Middle frontal gyrus (tissue), 1 donor: ENCODE results near the gene UBE2I.
"Not testable (repeated sequence)": the region's sequence is repeated elsewhere in the genome, so short reads cannot be mapped to it uniquely, and the experiment has no call there.

Source experiments
- DNase-seq: peaks from one replicate; pipeline ENCODE4 v3.0.0-alpha.2; 2015; ENCODE audit warnings: low spot score; ENCODE audit errors: extremely low spot score

The UBE2I gene

DNA sequence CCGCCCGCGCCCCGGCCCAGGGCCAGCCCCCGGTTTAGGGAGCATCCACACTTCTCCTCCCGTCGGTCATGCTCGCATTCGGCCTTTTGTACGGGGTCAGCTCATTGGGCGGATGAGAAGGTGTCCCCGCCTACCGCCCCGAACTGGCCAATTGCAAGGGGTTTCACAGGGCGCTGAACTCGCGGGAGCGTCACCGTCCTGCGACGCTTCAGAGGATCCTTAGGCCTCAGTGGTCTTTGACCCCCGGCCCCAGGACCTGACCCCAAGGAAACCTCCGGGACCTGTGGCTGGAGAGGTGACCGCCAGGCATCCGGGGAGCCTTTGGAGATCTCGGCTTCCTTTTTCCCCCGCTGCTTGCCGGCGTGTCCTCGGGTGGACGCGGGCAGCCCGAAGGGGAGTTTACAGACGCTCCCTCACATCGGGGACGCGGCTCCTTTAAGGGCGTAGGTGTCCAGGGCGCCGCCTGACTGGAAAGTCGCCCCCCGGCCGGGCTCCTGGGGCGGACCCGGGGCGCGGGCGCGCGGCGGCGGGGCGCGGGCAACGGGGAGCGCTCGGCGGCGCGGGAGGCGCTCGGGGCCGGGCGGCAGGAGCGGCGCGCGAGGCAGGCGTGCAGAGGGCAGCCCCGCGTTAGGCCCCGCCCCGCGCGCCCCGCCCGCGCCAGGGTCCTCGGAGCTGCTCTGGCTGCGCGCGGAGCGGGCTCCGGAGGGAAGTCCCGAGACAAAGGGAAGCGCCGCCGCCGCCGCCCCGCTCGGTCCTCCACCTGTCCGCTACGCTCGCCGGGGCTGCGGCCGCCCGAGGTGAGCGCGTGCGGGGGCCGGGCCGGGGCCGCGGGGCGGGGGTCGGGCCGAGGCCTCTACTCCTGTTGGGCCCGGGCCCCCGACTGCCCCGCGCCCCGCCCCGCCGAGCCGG, at the start of gene UBE2I:
Gene UBE2I, plus strand, starts transcription at position 660 of the 909 bp plus-strand sequence. CDS start 4,395 bp downstream, outside the sequence.
- DNase-seq, result peak; percentile 96

DNA sequence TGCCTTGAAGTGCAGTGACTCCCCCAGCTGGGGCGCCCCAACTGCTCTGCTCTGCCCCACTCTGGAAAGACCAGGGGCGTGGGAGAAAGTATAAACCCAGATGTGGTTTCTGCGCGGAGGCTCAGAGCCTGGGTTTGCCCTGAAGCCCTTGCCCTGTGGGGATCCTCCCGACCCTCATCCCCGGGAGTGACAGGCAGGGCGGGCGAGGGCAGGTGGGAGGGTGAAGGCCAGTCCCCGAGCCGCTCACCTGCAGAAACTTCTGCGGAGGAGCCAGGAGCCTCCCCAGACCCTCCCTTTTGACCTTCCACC, 49.7 kb upstream of the UBE2I start:
- DNase-seq, result no peak

DNA sequence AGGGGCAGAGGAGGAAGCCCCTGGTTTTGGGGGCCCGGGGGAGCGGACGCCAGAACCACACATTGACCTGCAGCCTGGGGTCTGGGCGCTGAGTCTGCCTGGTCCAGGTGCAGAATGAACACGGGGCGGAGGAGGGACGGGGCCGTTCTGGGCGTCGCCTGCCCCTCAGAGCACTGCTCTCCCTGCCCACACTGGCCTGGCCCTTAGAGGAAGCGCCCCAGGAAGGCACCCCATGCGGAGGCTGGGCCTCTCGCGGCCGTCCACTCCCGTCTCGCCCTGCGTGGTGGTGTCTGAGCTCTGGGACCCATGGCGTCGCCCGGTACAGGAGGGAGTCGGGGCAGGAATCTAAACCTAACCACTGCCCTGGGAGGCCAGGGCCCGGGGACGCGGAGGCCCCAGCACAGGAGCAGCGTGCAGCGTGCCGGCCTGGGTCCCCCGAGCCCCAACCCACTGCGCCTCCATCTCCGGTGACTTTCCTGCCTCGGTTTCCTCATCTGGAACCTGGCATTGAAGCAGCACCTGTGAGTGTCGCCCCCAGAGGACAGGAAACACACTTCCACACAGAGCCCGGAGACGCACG, 49.2 kb upstream of the UBE2I start:
- no peak for DNase-seq

GRCh38 chr16:1261131-1261892, 48.1 kb upstream of the UBE2I start:
- no peak for DNase-seq

DNA sequence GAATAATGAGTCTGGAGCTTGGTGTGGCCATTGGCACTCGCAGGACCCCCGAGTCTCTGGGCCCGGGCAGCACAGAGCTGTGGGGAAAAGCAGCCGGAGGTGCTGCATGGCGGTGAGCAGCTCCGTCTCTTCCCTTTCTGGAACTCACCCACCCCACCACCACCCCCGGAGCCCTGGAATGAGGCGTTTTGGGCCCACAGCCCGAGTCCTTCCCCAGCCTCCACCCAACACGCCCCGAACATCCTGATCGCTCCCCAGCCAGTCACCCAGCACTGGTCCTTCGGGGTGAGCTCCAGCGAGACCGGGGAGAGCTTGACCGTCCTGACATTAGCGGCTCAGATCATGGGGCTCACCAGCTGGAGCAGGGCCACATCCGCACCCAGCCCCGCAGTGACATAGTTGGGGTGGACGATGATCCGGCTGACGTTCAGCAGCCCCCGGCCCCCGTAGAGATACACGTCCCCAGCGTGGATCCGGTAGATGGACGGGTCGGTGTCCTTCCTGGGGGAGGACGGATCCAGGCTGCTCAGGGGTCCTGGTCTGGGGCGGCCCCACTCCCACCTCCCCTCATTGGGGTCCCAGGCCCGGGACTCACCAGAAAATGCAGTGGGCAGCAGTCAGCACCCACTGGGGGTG, 47.1 kb upstream of the UBE2I start:
- no peak for DNase-seq

DNA sequence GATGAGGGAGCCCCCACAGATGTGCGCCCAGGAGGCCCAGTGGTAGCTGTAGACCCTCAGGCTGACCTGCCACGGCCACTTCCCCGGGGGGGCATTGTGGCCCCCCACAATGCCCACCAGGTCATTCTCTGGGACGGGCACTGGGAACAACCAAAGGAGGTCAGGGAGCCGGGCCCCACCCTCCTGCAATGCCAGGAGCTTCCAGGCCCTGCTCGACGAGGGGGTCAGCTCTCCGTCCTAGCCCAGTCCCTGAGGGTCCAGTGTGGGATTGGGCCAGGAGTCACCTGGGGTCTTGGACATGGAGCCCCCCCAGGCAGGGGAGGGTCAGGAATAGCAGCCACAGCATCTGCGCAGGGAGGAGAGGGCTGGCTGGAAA, 46.6 kb upstream of the UBE2I start:
- DNase-seq, result no peak

DNA sequence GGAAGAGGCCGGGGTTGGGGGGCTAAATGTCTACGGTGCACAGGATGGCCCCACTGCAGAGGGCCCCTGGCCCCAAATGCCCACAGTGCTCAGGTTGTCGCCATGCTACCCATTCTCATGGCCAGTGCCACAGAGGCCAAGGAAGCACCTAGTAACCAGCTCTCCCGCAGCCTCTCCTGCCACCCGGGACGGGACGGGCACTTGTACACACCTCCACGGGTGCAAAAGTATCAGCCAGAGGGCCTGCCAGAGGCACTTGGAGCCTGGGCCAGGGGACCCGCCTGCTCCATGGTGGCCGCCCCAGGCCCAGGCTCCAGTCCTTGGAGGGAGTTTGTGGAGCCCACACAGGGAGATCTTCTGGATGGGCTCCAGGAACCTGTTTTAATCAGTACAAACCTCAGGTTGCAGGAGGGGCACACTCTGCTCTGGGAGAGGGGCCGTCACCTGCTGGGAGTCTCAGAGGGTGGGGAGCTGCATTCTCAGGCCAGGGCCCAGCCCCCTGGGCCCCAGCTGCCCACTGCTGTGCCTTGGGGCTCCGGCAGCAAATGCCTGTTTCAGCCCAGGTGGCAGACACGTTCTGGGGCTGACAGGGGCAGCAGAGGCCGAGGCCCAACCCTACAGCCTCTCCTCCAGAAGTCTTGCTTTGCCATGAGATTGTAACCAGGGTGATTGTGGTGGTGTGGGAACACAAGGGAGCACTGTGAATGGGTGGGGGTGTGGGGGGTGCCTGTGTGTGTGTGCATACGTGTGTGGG, 45.7 kb upstream of the UBE2I start:
- no peak for DNase-seq

GRCh38 chr16:1264345-1265089, 44.9 kb upstream of the UBE2I start:
- no peak for DNase-seq

- DNase-seq, result no peak
These were observed 44.3 kb upstream of the UBE2I start for GRCh38 chr16:1265090-1265630.

DNA sequence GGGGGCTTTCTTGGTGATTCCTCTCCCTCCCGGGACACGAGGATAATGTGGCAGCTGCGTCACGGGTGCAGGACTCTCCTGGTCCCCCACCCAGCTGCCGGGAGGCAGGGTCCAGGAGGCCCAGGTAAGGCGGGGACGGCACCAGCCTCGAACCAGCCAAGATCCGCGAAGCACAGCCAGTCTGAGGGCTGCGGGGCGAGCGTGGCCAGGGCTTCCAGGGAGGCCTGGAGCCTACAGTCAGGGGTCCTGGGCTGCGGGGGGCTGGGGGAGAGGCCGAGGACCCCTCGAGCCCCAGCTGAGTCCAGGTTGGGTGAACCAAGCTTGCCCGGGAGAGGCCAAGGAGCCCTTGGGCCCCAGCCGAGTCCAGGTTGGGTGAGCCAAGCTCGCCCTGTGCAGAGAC, 43.6 kb upstream of the UBE2I start:
- DNase-seq, result no peak

DNA sequence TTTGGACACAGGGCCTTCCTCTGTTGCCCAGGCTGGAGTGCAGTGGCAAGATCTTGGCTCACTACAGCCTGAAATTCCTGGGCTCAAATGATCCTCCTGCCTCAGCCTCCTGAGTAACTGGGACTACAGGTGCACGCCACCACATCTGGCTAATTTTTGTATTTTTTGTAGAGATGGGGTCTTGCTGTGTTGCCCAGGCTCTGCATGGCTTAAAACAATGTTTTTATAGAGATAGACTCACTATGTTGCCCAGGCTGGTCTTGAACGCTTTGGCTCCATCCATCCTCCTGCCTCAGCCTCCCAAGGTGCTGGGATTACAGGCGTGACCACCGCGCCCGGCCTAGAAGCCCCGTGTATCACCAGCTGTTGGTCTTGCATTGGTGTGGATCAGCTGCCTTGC, 40.0 kb upstream of the UBE2I start:
- DNase-seq, result not testable (repeated sequence)

DNA sequence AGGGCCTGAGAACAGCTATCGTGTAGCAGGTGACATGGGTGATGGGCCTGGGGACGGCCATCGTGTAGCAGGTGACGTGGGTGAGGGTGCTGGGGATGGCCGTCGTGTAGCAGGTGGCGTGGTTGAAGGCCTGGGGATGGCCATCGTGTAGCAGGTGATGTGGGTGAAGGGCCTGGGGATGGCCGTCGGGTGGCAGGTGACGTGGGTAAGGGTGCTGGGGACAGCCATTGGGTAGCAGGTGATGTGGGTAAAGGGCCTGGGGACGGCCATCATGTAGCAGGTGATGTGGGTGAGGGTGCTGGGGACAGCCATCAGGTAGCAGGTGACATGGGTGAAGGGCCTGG, 38.1 kb upstream of the UBE2I start:
- DNase-seq, result no peak

- not testable (repeated sequence) for DNase-seq
These were observed 37.6 kb upstream of the UBE2I start for GRCh38 chr16:1271724-1272413.

DNA sequence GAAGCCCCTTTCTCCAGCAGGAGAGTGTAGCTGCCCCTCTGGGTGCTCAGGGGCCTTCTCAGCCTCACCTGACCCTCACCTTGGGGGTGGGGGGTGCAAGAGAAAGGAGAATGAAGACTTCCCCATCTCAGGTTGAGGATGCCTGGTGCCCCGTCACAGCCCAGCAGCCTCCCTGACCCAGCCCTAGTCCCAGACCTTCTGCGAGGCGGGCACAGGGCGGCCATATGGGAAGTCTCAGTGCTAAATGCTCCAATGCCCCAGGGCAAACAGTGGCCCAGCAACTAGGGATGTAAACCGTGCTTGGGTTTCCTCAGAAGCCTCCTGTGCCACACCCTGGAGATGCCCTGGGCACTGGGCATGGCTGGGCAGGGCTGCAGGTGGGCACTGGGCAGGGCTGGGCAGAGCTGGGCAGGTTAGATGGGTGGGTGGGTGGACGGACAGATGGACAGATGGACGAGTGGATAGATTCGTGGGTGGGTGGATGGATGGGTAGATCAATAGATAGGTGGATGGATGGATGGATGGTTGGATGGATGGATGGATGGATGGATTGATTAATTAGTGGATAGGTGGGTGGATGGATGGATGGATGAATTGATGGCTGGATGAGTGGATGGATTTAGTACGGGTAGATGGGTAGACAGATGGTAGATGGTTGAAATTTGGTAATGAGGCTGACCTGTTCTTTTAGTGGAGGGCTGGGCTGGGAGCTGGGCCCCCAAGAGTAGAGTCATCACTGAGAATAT, 36.8 kb upstream of the UBE2I start:
- DNase-seq, result no peak

DNA sequence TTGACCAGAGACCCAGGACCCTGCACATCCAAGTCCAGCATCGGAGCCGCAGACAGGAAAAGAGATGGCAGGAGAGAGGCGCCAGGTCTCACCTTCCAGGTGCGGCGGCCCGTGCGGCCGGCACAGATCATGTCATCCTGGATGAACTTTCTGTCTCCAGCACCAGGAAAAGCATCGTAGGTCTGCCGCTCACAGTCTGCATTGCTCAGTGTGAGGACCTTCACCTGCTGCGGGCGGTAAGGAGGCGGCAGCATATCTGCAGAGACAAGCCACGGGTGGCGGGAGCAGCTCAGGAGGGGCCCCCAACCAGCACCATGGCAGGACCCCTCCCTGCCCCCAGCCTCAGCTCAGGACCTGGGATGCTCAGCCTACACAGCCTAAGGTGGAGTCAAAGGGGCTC, 35.6 kb upstream of the UBE2I start:
- no peak for DNase-seq

- DNase-seq, result no peak
These were observed 34.7 kb upstream of the UBE2I start for GRCh38 chr16:1274767-1275166.

DNA sequence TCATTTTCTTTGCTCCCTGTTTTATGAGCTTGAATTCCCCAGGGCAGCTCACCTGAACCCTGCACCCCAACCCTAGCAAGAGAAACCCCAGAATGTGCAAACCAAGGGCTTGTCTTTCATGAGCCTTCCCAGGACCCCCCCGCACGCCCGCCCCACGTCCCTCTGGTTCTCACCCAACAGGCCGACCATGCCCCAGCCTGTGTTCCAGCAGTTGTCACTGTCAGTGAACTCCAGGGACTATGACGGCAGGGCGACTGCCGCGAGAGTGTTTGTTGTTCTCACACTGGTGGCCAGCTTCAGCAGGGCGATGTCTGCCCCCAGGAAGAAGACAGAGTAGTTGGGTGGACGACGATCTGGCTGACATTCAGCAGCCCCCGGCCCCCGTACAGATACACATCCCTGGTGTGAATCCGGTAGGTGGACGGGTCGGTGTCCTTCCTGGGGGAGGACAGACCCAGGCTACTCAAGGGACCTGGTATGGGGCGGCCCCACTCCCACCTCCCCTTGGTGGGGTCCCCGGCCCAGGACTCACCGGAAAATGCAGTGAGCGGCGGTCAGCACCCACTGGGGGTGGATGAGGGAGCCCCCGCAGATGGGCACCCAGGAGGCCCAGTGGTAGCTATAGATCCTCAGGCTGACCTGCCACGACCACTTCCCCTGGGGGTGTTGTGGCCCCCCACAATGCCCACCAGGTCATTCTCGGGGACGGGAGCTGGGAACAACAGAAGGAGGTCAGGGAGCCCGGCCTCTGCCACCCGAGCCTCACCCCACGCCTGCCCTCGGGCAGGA, 33.5 kb upstream of the UBE2I start:
- no peak for DNase-seq

DNA sequence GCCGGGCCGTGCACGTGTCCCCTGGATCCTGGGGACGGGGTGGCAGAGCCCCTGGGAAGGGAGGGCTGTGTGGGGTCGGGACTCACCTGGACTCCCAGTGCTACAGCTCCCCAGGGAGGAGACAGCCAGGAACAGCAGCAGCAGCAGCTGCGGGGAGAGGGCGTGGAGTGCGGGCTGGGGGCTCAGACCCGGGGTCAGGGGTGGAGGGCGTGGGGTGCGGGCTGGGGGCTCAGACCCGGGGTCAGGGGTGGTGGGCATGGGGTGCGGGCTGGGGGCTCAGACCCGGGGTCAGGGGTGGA, 32.9 kb upstream of the UBE2I start:
- DNase-seq, result no peak
